NCI-H345 treated with DMSO at 0.1 percent for 48 hours (cell line): ENCODE results near the gene RFNG.

ENCODE experiments used
- DNase-seq: peaks from one replicate; lab custom pipeline; 2025; ENCODE audit not compliant: unreplicated experiment; lab: John Stamatoyannopoulos, UW

RFNG gene

GRCh38 chr17:82051776-82052637, at the start of gene RFNG, which contains the start of gene GPS1:
TSS of gene RFNG (minus strand) at chr17:82051811. CDS start at chr17:82051766, 45 bp downstream.
TSS of gene GPS1 (plus strand) at chr17:82051898. CDS start at chr17:82051932, 34 bp downstream.
- DNase-seq: peak; percentile 74

GRCh38 chr17:82101301-82101715, 49.7 kb upstream of the RFNG start:
- DNase-seq: no peak

- DNase-seq: no peak
These were observed 49.1 kb upstream of the RFNG start for GRCh38 chr17:82100502-82101298.

GRCh38 chr17:82098939-82099763, 47.5 kb upstream of the RFNG start:
- DNase-seq: no peak

DNA sequence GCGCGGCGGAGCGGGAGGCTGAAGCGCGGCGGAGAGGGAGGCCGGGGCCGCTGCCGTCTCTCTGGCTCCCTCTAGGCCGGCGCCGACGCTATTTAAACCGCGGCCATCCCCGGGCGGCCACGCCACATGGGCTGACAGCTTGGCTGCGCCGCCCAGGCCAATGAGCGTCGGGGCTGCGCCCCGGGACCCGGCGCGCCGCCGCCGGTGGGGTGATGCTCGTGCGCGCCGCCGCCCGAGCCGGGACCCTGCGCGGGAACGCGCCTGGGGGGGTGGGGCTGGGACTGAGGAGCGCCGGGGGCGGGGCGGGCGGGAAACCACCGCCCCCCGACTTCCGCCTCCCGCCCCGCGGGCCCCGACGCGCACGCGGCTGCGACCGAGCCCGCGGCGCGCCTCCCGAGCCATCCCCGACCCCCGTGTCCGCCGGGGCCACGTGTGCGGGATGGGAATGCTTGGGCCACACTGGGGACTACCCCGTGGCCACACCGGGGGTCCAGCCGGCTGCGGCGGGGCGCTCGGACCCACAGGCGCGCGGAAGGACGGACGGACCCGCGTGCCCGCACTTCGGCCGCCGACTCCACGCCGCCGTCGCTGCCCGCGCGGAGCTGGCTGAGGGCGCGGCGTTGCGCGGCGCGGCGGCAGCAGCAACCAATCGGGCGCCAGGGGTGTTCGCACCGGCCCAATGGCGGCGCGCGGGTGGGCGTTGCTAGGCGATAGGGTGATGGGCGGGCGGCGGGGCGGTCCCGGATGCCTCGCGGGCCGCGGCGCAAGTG, 46.7 kb upstream of the RFNG start, which contains the start of gene FASN:
Gene FASN, minus strand, starts transcription at position 68 of the 770 bp plus-strand sequence. CDS start 1,791 bp downstream, outside the sequence.
- DNase-seq: peak; percentile 91

- no peak for DNase-seq
These were observed 46.2 kb upstream of the RFNG start for GRCh38 chr17:82097919-82098168.

GRCh38 chr17:82097184-82097918, 45.7 kb upstream of the RFNG start:
- DNase-seq: no peak

DNA sequence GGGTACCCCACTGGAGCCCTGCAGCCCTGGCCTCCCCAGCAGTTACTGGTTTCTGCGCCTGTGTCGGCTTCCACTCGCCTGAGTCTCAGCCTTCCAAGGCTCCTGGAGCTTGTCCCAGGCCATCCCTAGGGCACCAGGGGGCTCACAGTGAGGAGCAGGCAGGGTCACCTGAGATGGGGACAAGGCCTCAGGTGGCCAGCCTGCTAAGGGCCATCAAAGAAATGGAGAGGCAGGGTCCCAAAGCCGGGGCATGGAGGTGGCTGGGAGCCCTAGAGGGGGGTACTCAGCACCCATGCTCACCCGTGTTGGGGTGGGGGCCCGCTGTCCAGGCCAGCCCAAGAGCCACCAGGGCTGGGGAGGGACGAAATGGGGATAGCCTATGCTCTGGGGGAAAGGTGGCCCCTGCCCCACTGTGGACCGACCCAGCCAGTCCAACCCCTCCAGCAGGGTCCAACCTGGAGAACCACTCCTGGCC, 45.1 kb upstream of the RFNG start:
- no peak for DNase-seq

DNA sequence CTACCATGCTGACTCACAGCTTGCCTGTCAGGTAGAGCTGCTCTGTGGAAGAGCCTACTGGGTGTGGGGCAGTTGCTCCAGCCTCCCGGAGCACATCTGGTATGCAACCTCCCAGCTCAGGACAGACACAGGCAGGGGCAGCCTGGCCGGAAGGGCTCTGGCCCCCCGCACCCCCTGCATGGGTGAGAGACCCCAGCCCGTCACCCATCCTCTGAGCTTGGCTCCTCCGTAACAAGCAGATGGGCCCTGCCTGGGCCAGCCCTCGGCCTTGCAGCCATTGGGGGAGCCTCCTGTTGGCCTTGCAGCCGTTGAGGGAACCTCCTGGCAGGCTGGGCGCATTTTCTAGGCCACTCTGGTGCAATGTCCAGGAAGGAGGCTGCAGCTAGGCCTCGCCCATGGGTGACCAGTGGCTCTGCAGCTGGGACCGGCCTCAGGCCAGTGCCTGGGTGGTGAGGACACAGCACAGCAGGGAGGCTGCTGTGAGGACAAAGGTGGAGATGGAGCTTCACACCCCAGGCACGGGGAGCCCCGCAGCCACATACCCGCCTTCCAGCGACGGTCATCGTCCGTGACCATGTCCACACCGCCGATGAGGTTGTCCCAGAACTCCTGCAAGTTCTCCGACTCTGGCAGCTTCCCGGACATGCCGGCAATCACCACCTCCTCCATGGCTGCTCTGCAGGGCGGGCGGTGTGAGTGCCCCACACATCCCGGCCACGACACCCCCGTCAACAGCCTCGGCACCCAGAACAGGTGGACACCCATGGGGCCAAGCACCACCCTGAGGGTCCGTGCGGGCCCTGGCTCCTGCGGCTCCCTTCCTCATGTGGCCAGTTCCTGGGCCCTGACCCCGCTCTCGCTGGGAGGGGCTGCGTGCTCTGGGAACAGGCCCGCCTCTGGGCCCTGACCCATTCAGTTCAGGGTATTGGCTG, 44.4 kb upstream of the RFNG start:
- DNase-seq: no peak

GRCh38 chr17:82094931-82095776, 43.5 kb upstream of the RFNG start:
- no peak for DNase-seq

- DNase-seq: no peak
These were observed 41.6 kb upstream of the RFNG start for GRCh38 chr17:82092995-82093751.

DNA sequence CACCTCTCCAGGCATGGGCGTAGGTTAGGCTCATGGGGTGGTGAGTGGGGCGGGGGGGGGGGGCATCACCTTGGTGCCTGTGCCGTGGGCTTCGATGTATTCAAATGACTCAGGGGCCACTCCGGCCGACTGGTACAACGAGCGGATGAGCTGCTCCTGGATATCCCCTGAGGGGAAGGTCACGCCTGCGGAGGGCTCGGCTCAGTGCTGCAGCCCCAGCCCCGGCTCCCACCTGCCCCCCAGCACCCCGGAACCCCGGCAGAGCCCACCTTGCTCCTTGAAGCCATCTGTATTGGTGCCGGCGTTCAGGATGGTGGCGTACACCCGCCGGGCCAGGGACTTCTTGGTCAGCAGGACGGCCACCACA, 41.0 kb upstream of the RFNG start:
- no peak for DNase-seq

- DNase-seq: no peak
These were observed 40.5 kb upstream of the RFNG start for GRCh38 chr17:82092094-82092586.

DNA sequence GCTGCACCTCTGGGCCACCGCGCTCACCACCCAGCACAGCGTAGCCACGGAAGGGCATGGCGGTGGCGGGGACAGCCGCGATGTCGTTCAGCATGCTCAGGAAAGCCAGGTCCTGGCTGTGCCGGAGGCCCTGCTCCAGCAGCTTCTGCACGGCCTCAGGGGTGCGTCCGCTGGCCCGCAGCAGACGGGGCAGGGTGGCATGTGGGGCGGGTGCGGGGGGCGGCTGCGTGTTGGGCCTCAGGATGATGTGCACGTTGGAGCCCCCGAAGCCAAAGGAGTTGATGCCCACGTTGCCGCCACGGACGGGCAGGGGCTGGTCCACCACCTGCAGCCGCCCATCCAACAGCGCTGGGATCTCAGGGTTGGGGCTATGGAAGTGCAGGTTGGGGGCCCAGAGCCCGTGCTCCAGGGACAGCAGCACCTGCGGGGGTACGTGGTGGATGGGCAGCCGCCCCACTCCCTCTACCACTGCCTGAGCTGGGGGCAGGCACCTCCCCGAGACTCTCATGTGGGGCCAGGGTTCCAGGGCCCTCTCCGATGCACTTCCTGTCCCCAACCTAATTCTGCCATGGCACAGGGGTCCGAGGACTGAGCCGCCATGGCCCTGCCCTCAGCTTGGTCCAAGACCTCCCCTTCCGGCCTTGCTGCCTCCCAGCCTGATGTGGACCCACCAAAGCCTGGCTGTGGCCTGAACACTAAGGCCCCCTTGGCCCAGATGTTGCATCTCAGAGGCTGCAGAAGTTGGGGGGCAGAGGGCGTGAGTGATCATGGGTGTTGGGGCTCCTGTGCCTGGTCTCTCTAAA, 39.9 kb upstream of the RFNG start:
- DNase-seq: no peak

DNA sequence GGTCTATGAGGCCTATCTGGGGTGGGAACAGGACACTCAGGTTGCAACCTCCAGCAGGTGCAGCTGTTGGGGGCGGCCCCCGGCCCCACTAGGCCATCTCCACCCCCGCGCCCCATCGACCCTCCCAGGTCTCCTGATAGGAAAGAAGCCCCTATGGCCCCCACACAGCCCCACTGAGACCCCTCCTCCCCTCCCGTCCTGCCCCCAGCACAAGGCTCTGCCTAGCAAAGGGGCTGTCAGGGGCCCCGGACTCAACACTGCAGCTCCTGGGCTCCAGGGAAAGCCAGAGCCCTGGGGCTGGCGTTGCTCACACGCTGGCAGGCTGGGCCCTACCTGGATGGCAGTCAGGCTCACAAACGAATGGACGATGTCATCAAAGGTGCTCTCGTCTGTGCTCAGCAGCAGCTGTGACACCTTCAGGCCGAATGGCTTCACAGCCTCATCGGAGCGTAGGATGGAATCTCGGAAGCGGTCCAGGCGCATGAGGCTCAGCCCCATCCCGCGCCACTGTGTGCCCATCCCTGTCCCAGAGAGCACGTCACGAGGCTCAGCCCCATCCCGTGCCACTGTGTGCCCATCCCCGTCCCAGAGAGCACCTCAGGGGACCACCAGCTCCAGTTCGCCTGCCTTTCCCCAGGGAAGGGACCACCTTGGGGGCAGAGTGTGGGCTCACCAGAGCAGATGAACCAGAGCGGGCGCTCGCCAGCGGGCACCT, 39.1 kb upstream of the RFNG start:
- no peak for DNase-seq
